SK-N-SH treated with all-trans-retinoic acid at 6 μM for 48 hours (cell line): ENCODE measurements around the gene PUSL1.

ENCODE experiments used
- ARNTL ChIP-seq: fragments of 450-650 bp; formaldehyde crosslinking; IDR thresholded peaks from 2 replicates; pipeline ENCODE4 v1.5.0; 2020; ENCODE audit warnings: low read depth, mild to moderate bottlenecking, moderate library complexity, borderline replicate concordance
- GLIS3 ChIP-seq: fragments of 250-450 bp; sonication (Bioruptor Pico); IDR thresholded peaks from 2 replicates; pipeline ENCODE4 v1.5.0; 2020; ENCODE audit warnings: mild to moderate bottlenecking, moderate library complexity
- OSR1 ChIP-seq: fragments of 250-450 bp; sonication (Bioruptor Pico); IDR thresholded peaks from 2 replicates; pipeline ENCODE4 v1.8.0; 2022; ENCODE audit warnings: moderate library complexity, mild to moderate bottlenecking, inconsistent platforms
- RARB ChIP-seq: fragments of 250-450 bp; sonication (Bioruptor Pico); IDR thresholded peaks from 2 replicates; pipeline ENCODE4 v1.8.0; 2021; ENCODE audit warnings: mild to moderate bottlenecking, moderate library complexity
- SNAI2 ChIP-seq: fragments of 250-450 bp; sonication (Bioruptor Pico); IDR thresholded peaks from 2 replicates; pipeline ENCODE4 v1.5.0; 2020; ENCODE audit warnings: mild to moderate bottlenecking, moderate library complexity
- ZFP3 ChIP-seq: fragments of 250-450 bp; sonication (Bioruptor Pico); IDR thresholded peaks from 2 replicates; pipeline ENCODE4 v1.5.0; 2020; ENCODE audit warnings: mild to moderate bottlenecking, moderate library complexity
- ZNF565 ChIP-seq: fragments of 450-650 bp; formaldehyde crosslinking; conservative IDR thresholded peaks from 2 replicates; pipeline ENCODE4 v1.5.0; 2020; ENCODE audit warnings: low read depth, mild to moderate bottlenecking, moderate library complexity
- ZNF70 ChIP-seq: fragments of 450-650 bp; formaldehyde crosslinking; IDR thresholded peaks from 2 replicates; pipeline ENCODE4 v1.5.0; 2020; ENCODE audit warnings: mild to moderate bottlenecking, moderate library complexity
- TF ChIP-seq, protein P1 (sequence below): fragments of 250-450 bp; sonication (Bioruptor Pico); IDR thresholded peaks from 2 replicates; pipeline ENCODE4 v1.5.1; 2020; ENCODE audit warnings: low read depth, mild to moderate bottlenecking, moderate library complexity
- TF ChIP-seq, protein P2 (sequence below): fragments of 250-450 bp; sonication (Bioruptor Pico); IDR thresholded peaks from 2 replicates; pipeline ENCODE4 v1.8.0; 2020; ENCODE audit warnings: mild to moderate bottlenecking, moderate library complexity, borderline replicate concordance

DNA sequence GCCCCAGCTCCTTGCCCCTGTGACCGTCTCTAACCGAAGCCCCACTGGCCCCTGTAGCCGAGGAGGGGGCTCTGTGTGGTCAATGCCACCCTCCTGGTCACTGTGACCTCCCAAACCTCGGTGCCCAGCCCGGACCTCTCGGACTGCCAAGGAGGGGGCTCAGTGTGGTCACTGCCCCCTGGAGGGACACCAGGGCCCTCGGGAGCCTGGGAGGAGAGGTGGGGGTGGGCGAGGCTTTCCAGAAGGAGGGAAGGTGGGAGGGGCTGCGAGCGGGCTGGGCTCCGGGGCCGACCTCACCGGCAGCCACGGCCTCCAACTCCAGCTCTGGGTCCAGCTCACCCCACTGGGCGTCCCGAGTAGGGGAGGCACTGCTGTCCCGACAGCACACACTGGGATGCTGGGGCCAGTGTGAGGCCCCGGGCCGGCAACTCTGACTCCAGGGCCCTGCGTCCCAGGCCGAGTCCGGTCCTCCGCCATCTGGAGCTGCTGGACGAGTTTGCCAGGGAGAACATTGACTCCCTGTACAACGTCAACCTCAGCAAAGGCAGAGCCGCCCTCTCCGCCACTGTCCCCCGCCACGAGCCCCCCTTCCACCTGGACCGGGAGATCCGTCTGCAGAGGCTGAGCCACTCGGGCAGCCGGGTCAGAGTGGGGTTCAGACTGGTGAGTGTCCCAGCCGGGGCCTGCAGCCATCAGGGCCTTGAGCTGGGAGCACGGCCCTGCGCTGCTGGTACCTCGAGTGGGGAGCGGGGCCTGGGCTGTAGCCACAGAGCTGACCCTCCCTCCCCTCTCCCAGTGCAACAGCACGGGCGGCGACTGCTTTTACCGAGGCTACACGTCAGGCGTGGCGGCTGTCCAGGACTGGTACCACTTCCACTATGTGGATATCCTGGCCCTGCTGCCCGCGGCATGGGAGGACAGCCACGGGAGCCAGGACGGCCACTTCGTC, 21.8 kb upstream of the PUSL1 start:
- TF ChIP-seq ZNF565 = no peak
- TF ChIP-seq ZNF70 = no peak
- TF ChIP-seq ZFP3 (CRISPR knock-in tag) = no peak
- TF ChIP-seq, protein P1, sequence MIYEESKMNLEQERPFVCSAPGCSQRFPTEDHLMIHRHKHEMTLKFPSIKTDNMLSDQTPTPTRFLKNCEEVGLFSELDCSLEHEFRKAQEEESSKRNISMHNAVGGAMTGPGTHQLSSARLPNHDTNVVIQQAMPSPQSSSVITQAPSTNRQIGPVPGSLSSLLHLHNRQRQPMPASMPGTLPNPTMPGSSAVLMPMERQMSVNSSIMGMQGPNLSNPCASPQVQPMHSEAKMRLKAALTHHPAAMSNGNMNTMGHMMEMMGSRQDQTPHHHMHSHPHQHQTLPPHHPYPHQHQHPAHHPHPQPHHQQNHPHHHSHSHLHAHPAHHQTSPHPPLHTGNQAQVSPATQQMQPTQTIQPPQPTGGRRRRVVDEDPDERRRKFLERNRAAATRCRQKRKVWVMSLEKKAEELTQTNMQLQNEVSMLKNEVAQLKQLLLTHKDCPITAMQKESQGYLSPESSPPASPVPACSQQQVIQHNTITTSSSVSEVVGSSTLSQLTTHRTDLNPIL (CRISPR knock-in tag) = no peak
- no peak for TF ChIP-seq OSR1 (CRISPR knock-in tag)
- TF ChIP-seq RARB (CRISPR knock-in tag) = no peak
- TF ChIP-seq, protein P2, sequence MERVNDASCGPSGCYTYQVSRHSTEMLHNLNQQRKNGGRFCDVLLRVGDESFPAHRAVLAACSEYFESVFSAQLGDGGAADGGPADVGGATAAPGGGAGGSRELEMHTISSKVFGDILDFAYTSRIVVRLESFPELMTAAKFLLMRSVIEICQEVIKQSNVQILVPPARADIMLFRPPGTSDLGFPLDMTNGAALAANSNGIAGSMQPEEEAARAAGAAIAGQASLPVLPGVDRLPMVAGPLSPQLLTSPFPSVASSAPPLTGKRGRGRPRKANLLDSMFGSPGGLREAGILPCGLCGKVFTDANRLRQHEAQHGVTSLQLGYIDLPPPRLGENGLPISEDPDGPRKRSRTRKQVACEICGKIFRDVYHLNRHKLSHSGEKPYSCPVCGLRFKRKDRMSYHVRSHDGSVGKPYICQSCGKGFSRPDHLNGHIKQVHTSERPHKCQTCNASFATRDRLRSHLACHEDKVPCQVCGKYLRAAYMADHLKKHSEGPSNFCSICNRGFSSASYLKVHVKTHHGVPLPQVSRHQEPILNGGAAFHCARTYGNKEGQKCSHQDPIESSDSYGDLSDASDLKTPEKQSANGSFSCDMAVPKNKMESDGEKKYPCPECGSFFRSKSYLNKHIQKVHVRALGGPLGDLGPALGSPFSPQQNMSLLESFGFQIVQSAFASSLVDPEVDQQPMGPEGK (CRISPR knock-in tag) = no peak
- no peak for TF ChIP-seq ARNTL (CRISPR knock-in tag)
- TF ChIP-seq GLIS3 = no peak
- no peak for TF ChIP-seq SNAI2 (CRISPR knock-in tag)
